Activated T-cell treated with anti-CD3 and anti-CD28 coated beads for 1 hour (primary cell): ENCODE data around the gene PCMTD2.

Experiments used
- DNase-seq: peaks from one replicate; pipeline ENCODE4 v3.0.0-alpha.2; 2020; ENCODE audit warnings: low read depth

Gene PCMTD2

GRCh38 chr20:64238851-64239387 lies 16.6 kb upstream of the PCMTD2 start:
- DNase-seq, result no peak

- no peak for DNase-seq
Measured at GRCh38 chr20:64239449-64240242, 15.9 kb upstream of the PCMTD2 start.

GRCh38 chr20:64240243-64241015 lies 15.1 kb upstream of the PCMTD2 start:
- DNase-seq, result no peak

GRCh38 chr20:64241061-64241460 lies 14.5 kb upstream of the PCMTD2 start:
- no peak for DNase-seq

GRCh38 chr20:64242003-64242796 lies 13.3 kb upstream of the PCMTD2 start:
- no peak for DNase-seq

GRCh38 chr20:64242797-64243475 lies 12.6 kb upstream of the PCMTD2 start:
- no peak for DNase-seq

GRCh38 chr20:64244281-64244805 lies 11.2 kb upstream of the PCMTD2 start:
- DNase-seq, result no peak

- DNase-seq, result no peak
Measured at GRCh38 chr20:64244870-64245603, 10.5 kb upstream of the PCMTD2 start.

GRCh38 chr20:64245746-64246595 lies 9.6 kb upstream of the PCMTD2 start:
- DNase-seq, result no peak

GRCh38 chr20:64246616-64247306 lies 8.8 kb upstream of the PCMTD2 start:
- DNase-seq, result no peak

- no peak for DNase-seq
Measured at GRCh38 chr20:64247307-64247618, 8.3 kb upstream of the PCMTD2 start.

- no peak for DNase-seq
Measured at GRCh38 chr20:64247970-64248841, 7.3 kb upstream of the PCMTD2 start.

- DNase-seq, result no peak
Measured at GRCh38 chr20:64250027-64250426, 5.5 kb upstream of the PCMTD2 start.

- no peak for DNase-seq
Measured at GRCh38 chr20:64253000-64253383, 2.6 kb upstream of the PCMTD2 start.

GRCh38 chr20:64253443-64253842 lies 2.1 kb upstream of the PCMTD2 start:
- no peak for DNase-seq

GRCh38 chr20:64254156-64254555 lies 1.4 kb upstream of the PCMTD2 start:
- DNase-seq, result no peak

- no peak for DNase-seq
Measured at GRCh38 chr20:64254571-64255360, 782 bp upstream of the PCMTD2 start.
